IPS-11a (cell line): ENCODE measurements around the gene EIF4E3.

ENCODE experiments used
- H3K4me3 ChIP-seq: one replicate; pipeline ENCODE4 v1.5.1; 2013; ENCODE audit warnings: low read depth, low read length, control low read depth

EIF4E3 gene

GRCh38 chr3:71651625-71652024 lies 73.6 kb downstream of the EIF4E3 start:
- H3K4me3 ChIP-seq: no peak overlapping the region

- H3K4me3 ChIP-seq: no peak overlapping the region
These were observed 74.8 kb downstream of the EIF4E3 start for GRCh38 chr3:71650372-71650771.

- H3K4me3 ChIP-seq: no peak overlapping the region
These were observed 75.4 kb downstream of the EIF4E3 start for GRCh38 chr3:71649757-71650156.

GRCh38 chr3:71647751-71648150 lies 77.5 kb downstream of the EIF4E3 start:
- H3K4me3 ChIP-seq: no peak overlapping the region

GRCh38 chr3:71646971-71647370 lies 78.2 kb downstream of the EIF4E3 start:
- H3K4me3 ChIP-seq: no peak overlapping the region

GRCh38 chr3:71645140-71645539 lies 80.1 kb downstream of the EIF4E3 start:
- no peak overlapping the region for H3K4me3 ChIP-seq

GRCh38 chr3:71641674-71642073 lies 83.5 kb downstream of the EIF4E3 start:
- H3K4me3 ChIP-seq: no peak overlapping the region

GRCh38 chr3:71640331-71640983 lies 84.7 kb downstream of the EIF4E3 start:
- no peak overlapping the region for H3K4me3 ChIP-seq

GRCh38 chr3:71636482-71636881 lies 88.7 kb downstream of the EIF4E3 start:
- H3K4me3 ChIP-seq: no peak overlapping the region

GRCh38 chr3:71636001-71636400 lies 89.2 kb downstream of the EIF4E3 start:
- no peak overlapping the region for H3K4me3 ChIP-seq

GRCh38 chr3:71634671-71635070 lies 90.5 kb downstream of the EIF4E3 start:
- no peak overlapping the region for H3K4me3 ChIP-seq

GRCh38 chr3:71629711-71630110 lies 95.5 kb downstream of the EIF4E3 start:
- no peak overlapping the region for H3K4me3 ChIP-seq

- no peak overlapping the region for H3K4me3 ChIP-seq
These were observed 95.9 kb downstream of the EIF4E3 start for GRCh38 chr3:71629289-71629688.

- no peak overlapping the region for H3K4me3 ChIP-seq
These were observed 96.7 kb downstream of the EIF4E3 start for GRCh38 chr3:71628522-71628921.

GRCh38 chr3:71625676-71626075 lies 99.5 kb downstream of the EIF4E3 start:
- H3K4me3 ChIP-seq: no peak overlapping the region
